Chondrocyte (in vitro differentiated cells): Measurements from ENCODE around the gene GTF2I. TPM values are rescaled to one million over a fixed set of nuclear protein-coding genes. Genes with fewer than 3 reads are reported as not detected.

Experiments
- DNase-seq: peaks from one replicate; pipeline ENCODE4 v3.0.0; 2021; ENCODE audit warnings: mixed read lengths, low spot score
- H3K27ac Mint-ChIP-seq: one replicate; pipeline ENCODE4 v1.8.0; 2021; ENCODE audit warnings: mild to moderate bottlenecking, moderate library complexity, mixed read lengths; ENCODE audit not compliant: unreplicated experiment
- H3K27me3 Mint-ChIP-seq: 2 replicates; pipeline ENCODE4 v1.8.0; 2021; ENCODE audit warnings: low read depth, mixed read lengths
- H3K36me3 Mint-ChIP-seq: 2 replicates; pipeline ENCODE4 v1.8.0; 2021; ENCODE audit warnings: low read depth, mixed read lengths
- H3K4me1 Mint-ChIP-seq: 2 replicates; pipeline ENCODE4 v1.8.0; 2021; ENCODE audit warnings: low read depth, mild to moderate bottlenecking, mixed read lengths
- H3K4me3 Mint-ChIP-seq: one replicate; pipeline ENCODE4 v1.8.0; 2021; ENCODE audit warnings: mild to moderate bottlenecking, moderate library complexity, mixed read lengths; ENCODE audit not compliant: unreplicated experiment
- H3K9me3 Mint-ChIP-seq: 2 replicates; pipeline ENCODE4 v1.8.0; 2021; ENCODE audit warnings: low read depth, mixed read lengths
- total RNA-seq: library from RNA; stranded (reverse); gene quantifications from 3 replicates; pipeline ENCODE4 v1.2.1, GENCODE V29; 2021
- TF ChIP-seq, protein P1 (sequence below): fragments of 200-600 bp; sonication (generic); IDR thresholded peaks from 2 replicates; pipeline ENCODE4 v1.5.0; 2021; ENCODE audit warnings: antibody characterized with exemption, mild to moderate bottlenecking, moderate library complexity

The GTF2I gene
- total RNA-seq, 1 donor from 2014 or later, result 157 TPM

GRCh38 chr7:74709880-74710671 is 52.6 kb downstream of the GTF2I start:
- H3K36me3 Mint-ChIP-seq, result peaks cover 48% of the 10 kb centered on the region
- H3K4me1 Mint-ChIP-seq, result no peaks in the 10 kb centered on the region
- no peak for DNase-seq
- H3K27me3 Mint-ChIP-seq, result no peaks in the 10 kb centered on the region
- TF ChIP-seq, protein P1, sequence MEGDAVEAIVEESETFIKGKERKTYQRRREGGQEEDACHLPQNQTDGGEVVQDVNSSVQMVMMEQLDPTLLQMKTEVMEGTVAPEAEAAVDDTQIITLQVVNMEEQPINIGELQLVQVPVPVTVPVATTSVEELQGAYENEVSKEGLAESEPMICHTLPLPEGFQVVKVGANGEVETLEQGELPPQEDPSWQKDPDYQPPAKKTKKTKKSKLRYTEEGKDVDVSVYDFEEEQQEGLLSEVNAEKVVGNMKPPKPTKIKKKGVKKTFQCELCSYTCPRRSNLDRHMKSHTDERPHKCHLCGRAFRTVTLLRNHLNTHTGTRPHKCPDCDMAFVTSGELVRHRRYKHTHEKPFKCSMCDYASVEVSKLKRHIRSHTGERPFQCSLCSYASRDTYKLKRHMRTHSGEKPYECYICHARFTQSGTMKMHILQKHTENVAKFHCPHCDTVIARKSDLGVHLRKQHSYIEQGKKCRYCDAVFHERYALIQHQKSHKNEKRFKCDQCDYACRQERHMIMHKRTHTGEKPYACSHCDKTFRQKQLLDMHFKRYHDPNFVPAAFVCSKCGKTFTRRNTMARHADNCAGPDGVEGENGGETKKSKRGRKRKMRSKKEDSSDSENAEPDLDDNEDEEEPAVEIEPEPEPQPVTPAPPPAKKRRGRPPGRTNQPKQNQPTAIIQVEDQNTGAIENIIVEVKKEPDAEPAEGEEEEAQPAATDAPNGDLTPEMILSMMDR, result peak; percentile 47
- H3K4me3 Mint-ChIP-seq, result no peak overlapping the region
- H3K9me3 Mint-ChIP-seq, result peaks cover 16% of the 10 kb centered on the region
- H3K27ac Mint-ChIP-seq, result no peak overlapping the region

DNA sequence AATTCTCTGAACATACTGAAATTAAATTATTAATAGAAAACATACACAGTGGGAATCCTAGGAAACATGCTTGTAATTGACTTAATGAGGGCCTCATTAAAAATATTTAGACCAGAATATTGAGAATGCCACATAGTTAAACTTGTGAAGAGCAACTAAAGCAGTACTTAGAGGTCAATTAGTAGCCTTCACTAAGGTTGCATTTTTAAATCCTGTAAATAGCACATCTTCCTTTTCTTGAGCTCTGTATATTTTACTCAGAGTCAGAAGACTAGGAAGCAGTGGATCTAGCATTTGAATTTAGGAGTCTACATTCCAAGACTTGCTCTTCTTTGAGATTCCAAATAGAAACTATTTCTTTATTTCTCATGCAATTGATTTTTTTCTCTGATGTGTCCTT is 56.0 kb downstream of the GTF2I start:
- TF ChIP-seq, protein P1, result no peak
- DNase-seq, result no peak
- no peak overlapping the region for H3K27ac Mint-ChIP-seq
- peaks cover 16% of the 10 kb centered on the region for H3K9me3 Mint-ChIP-seq
- peaks cover 46% of the 10 kb centered on the region for H3K36me3 Mint-ChIP-seq
- H3K4me1 Mint-ChIP-seq, result peaks cover 9% of the 10 kb centered on the region
- no peak overlapping the region for H3K4me3 Mint-ChIP-seq
- H3K27me3 Mint-ChIP-seq, result no peaks in the 10 kb centered on the region

GRCh38 chr7:74717889-74718288 is 60.4 kb downstream of the GTF2I start:
- no peak for DNase-seq
- Mint-ChIP-seq H3K4me1 (peaks cover 9% of the 10 kb centered on the region), H3K27ac (no peak overlapping the region), H3K4me3 (no peak overlapping the region), H3K9me3 (peaks cover 9% of the 10 kb centered on the region), H3K36me3 (peaks cover 40% of the 10 kb centered on the region), H3K27me3 (no peaks in the 10 kb centered on the region)
- TF ChIP-seq, protein P1, result no peak

GRCh38 chr7:74718336-74718735 is 60.8 kb downstream of the GTF2I start:
- Mint-ChIP-seq H3K27me3 (no peaks in the 10 kb centered on the region), H3K27ac (no peak overlapping the region), H3K36me3 (peaks cover 38% of the 10 kb centered on the region), H3K4me1 (peaks cover 9% of the 10 kb centered on the region), H3K4me3 (no peak overlapping the region), H3K9me3 (peaks cover 8% of the 10 kb centered on the region)
- DNase-seq, result no peak
- TF ChIP-seq, protein P1, result no peak

DNA sequence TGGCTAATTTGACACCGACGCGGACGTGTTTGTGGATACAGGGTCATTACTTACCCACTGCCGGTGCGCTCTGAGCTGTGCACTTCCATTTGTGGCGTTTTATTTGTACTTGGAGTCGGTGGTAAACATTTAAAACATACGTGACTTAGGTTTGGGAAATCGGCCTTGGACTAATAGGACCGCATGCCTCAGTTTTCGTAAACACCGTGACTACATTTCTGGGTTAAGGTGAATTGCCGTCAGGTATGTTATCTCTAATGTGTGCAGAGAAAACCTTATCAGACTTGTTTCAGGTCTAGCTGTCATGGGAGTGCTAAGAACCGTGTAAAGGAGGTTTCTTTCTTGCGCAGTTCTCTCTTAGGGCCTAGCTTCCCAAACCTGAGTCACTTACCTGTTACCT is 64.6 kb downstream of the GTF2I start:
- TF ChIP-seq, protein P1, result no peak
- H3K9me3 Mint-ChIP-seq, result no peaks in the 10 kb centered on the region
- no peak overlapping the region for H3K4me3 Mint-ChIP-seq
- no peaks in the 10 kb centered on the region for H3K27me3 Mint-ChIP-seq
- no peak for DNase-seq
- H3K4me1 Mint-ChIP-seq, result peaks cover 9% of the 10 kb centered on the region
- H3K27ac Mint-ChIP-seq, result no peak overlapping the region
- peaks cover 28% of the 10 kb centered on the region for H3K36me3 Mint-ChIP-seq
